Natural killer cell (primary cell): ENCODE measurements around the gene OR2A2. TPM values are rescaled to one million over a fixed set of nuclear protein-coding genes. Genes with fewer than 3 reads are reported as not detected.

Experiments
- total RNA-seq, 4 donors: library from RNA; stranded (reverse); fragments of 120-200 nt in 1 of 4; gene quantifications; one replicate each; pipeline versions ENCODE4 v1.2.3 to v1.2.4, GENCODE V29; 2013 to 2022

OR2A2 gene
- total RNA-seq, 3 donors from 2014 or later (not counting 1 experiment from before 2014, with no cell fraction given): not detected

Other genes starting within 250 kb of the OR2A2 start
- 10 to 100 TPM; 12.7 to 24.5 (median 18.8) TPM for gene TCAF1, start 207.4 kb upstream of the OR2A2 start, total RNA-seq
- not detected for gene OR2F2, start 174.3 kb upstream of the OR2A2 start, total RNA-seq
- gene OR2F1, start 154.7 kb upstream of the OR2A2 start, total RNA-seq: not detected
- not detected for gene OR6B1, start 109.3 kb upstream of the OR2A2 start, total RNA-seq
- gene OR2A5, start 60.6 kb upstream of the OR2A2 start, total RNA-seq: not detected
- not detected for gene OR2A25, start 39.8 kb upstream of the OR2A2 start, total RNA-seq
- gene OR2A12, start 23.3 kb upstream of the OR2A2 start, total RNA-seq: not detected
- not detected for gene OR2A14, start 13.6 kb downstream of the OR2A2 start, total RNA-seq
- under 1 TPM in 2 of 3 donors, not detected in 1; 0.33 to 0.40 TPM for gene CTAGE4, start 73.9 kb downstream of the OR2A2 start, total RNA-seq
- 1 to 10 TPM in 2 of 3 donors, under 1 TPM in 1; 0.50 to 2.4 (median 1.2) TPM for gene ARHGEF35, start 86.2 kb downstream of the OR2A2 start, total RNA-seq
- not detected for gene OR2A42, start 130.0 kb downstream of the OR2A2 start, total RNA-seq
- 1 to 10 TPM in 1 of 3 donors, under 1 TPM in 1, not detected in 1; 0.73 to 1.4 TPM for gene OR2A7, start 155.2 kb downstream of the OR2A2 start, total RNA-seq
- under 1 TPM in 2 of 3 donors, not detected in 1; 0.33 to 0.66 TPM for gene CTAGE8, start 159.7 kb downstream of the OR2A2 start, total RNA-seq
- not detected for gene OR2A1, start 202.8 kb downstream of the OR2A2 start, total RNA-seq
- 1 to 10 TPM; 1.2 to 2.1 (median 1.8) TPM for gene ARHGEF5, start 245.8 kb downstream of the OR2A2 start, total RNA-seq